IMR-90 (cell line): ENCODE results near the gene USP36. TPM values are rescaled to one million over a fixed set of nuclear protein-coding genes. Genes with fewer than 3 reads are reported as not detected.

Experiments
- ATAC-seq: fragments of 200-7000 bp; cut with Tn5 transposase; 2 replicates; pipeline ENCODE4 v1.9.1; 2020; ENCODE audit warnings: low read depth, mild to moderate bottlenecking, moderate library complexity
- BruUV-seq: library from RNA; stranded (reverse); fragments of 400-500 nt; replicated peaks from 2 replicates; lab custom pipeline; 2021; lab: Mats Ljungman, UMichigan
- CTCF ChIA-PET: fragments of 300-600 bp; formaldehyde crosslinking; extraction: SDS; loops from one replicate; lab custom pipeline; 2021; ENCODE audit warnings: antibody characterized with exemption; lab: Yijun Ruan, JAX
- POLR2A ChIA-PET: fragments of 300-600 bp; sonication (Branson Sonifier 250); formaldehyde crosslinking; loops from one replicate; lab custom pipeline; 2022; ENCODE audit warnings: antibody characterized with exemption; ENCODE audit not compliant: unreplicated experiment; lab: Charles Lee
- DNase-seq: peaks from one replicate; pipeline ENCODE4 v3.0.0; 2013
- H2AFZ ChIP-seq: replicated peaks from 2 replicates; pipeline ENCODE3; 2013; ENCODE audit warnings: low read length, mild to moderate bottlenecking; ENCODE audit not compliant: poor library complexity
- H2AK5ac ChIP-seq: 2 replicates; pipeline ENCODE4 v1.6.1; 2013; ENCODE audit warnings: low read depth, low read length, inconsistent platforms
- H2AK9ac ChIP-seq: replicated peaks from 2 replicates; pipeline ENCODE3; 2013; ENCODE audit warnings: mild to moderate bottlenecking, low read depth, low read length, moderate library complexity; ENCODE audit not compliant: poor library complexity
- H2BK120ac ChIP-seq: 2 replicates; pipeline ENCODE4 v1.6.1; 2013; ENCODE audit warnings: low read depth, low read length, inconsistent platforms
- H2BK15ac ChIP-seq: 3 replicates; pipeline ENCODE4 v1.6.1; 2013; ENCODE audit warnings: low read depth, low read length, inconsistent platforms
- H2BK20ac ChIP-seq: 2 replicates; pipeline ENCODE4 v1.6.1; 2013; ENCODE audit warnings: low read depth, mild to moderate bottlenecking, inconsistent platforms, low read length, moderate library complexity
- H2BK5ac ChIP-seq: 2 replicates; pipeline ENCODE4 v1.6.1; 2013; ENCODE audit warnings: mild to moderate bottlenecking, low read depth, low read length, inconsistent platforms; ENCODE audit not compliant: poor library complexity, severe bottlenecking
- H3K14ac ChIP-seq: replicated peaks from 2 replicates; pipeline ENCODE4 v1.6.1; 2013; ENCODE audit warnings: low read depth, low read length, inconsistent platforms
- H3K18ac ChIP-seq: 2 replicates; pipeline ENCODE4 v1.6.1; 2013; ENCODE audit warnings: low read depth, low read length, control low read depth
- H3K23ac ChIP-seq: 2 replicates; pipeline ENCODE4 v1.6.1; 2013; ENCODE audit warnings: low read depth, low read length, inconsistent platforms
- H3K27ac ChIP-seq: 2 replicates; pipeline ENCODE4 v1.5.1; 2013; ENCODE audit warnings: mild to moderate bottlenecking, control low read depth, low read length; ENCODE audit not compliant: insufficient read depth
- H3K27me3 ChIP-seq: 2 replicates; pipeline ENCODE4 v1.6.1; 2013; ENCODE audit warnings: low read length; ENCODE audit not compliant: control insufficient read depth, insufficient read depth
- H3K36me3 ChIP-seq: 2 replicates; pipeline ENCODE4 v1.6.1; 2013; ENCODE audit warnings: low read length, mixed read lengths; ENCODE audit not compliant: control insufficient read depth, insufficient read depth
- H3K4ac ChIP-seq: 2 replicates; pipeline ENCODE4 v1.6.1; 2013; ENCODE audit warnings: low read depth, low read length, inconsistent platforms
- H3K4me1 ChIP-seq: 2 replicates; pipeline ENCODE4 v1.6.1; 2013; ENCODE audit warnings: low read length, mixed read lengths; ENCODE audit not compliant: control insufficient read depth, insufficient read depth
- H3K4me2 ChIP-seq: 2 replicates; pipeline ENCODE4 v1.6.1; 2013; ENCODE audit warnings: low read depth, mild to moderate bottlenecking, control low read depth, low read length, moderate library complexity
- H3K4me3 ChIP-seq: 2 replicates; pipeline ENCODE4 v1.5.1; 2013; ENCODE audit warnings: low read depth, mild to moderate bottlenecking, control low read depth, low read length, moderate library complexity; ENCODE audit not compliant: insufficient read depth
- H3K56ac ChIP-seq: 2 replicates; pipeline ENCODE4 v1.6.1; 2013; ENCODE audit warnings: low read length, inconsistent platforms; ENCODE audit not compliant: insufficient read depth; ENCODE audit errors: extremely low read depth
- H3K79me1 ChIP-seq, 2 experiments: 2 replicates each; pipeline ENCODE4 v1.6.1; 2013; ENCODE audit warnings: low read length in 2 of 2, inconsistent platforms in 1 of 2, low read depth in 1 of 2
- H3K9ac ChIP-seq: 2 replicates; pipeline ENCODE4 v1.6.1; 2013; ENCODE audit warnings: low read depth, low read length, control low read depth
- H3K9me1 ChIP-seq: 2 replicates; pipeline ENCODE4 v1.6.1; 2013; ENCODE audit warnings: low read length, inconsistent platforms; ENCODE audit not compliant: insufficient read depth
- H3K9me3 ChIP-seq: 2 replicates; pipeline ENCODE4 v1.6.1; 2013; ENCODE audit warnings: low read length; ENCODE audit not compliant: control insufficient read depth, insufficient read depth
- H4K20me1 ChIP-seq: 2 replicates; pipeline ENCODE4 v1.6.1; 2013; ENCODE audit warnings: low read length, inconsistent platforms; ENCODE audit not compliant: insufficient read depth
- H4K5ac ChIP-seq: 2 replicates; pipeline ENCODE4 v1.6.1; 2013; ENCODE audit warnings: mild to moderate bottlenecking, low read depth, low read length, control low read depth
- H4K8ac ChIP-seq, 2 experiments: 2 replicates each; pipeline ENCODE4 v1.6.1; 2013; ENCODE audit warnings: low read depth in 2 of 2, low read length in 2 of 2, control low read depth in 1 of 2, inconsistent platforms in 1 of 2
- H4K91ac ChIP-seq: 2 replicates; pipeline ENCODE4 v1.6.1; 2013; ENCODE audit warnings: low read depth, low read length, inconsistent platforms; ENCODE audit not compliant: insufficient read depth
- CEBPB ChIP-seq: IDR thresholded peaks from 2 replicates; pipeline ENCODE4 v1.6.1; 2012; ENCODE audit warnings: low read depth, low read length, improper control_type of control experiment
- CHD1 ChIP-seq: IDR thresholded peaks from 2 replicates; pipeline ENCODE4 v1.6.1; 2012; ENCODE audit warnings: low read depth, low read length, improper control_type of control experiment
- CTCF ChIP-seq: conservative IDR thresholded peaks from 2 replicates; pipeline ENCODE4 v1.5.1; 2012; ENCODE audit warnings: mild to moderate bottlenecking, low read depth, low read length, improper control_type of control experiment
- ELK1 ChIP-seq: fragments of 150-350 bp; IDR thresholded peaks from 2 replicates; pipeline ENCODE4 v1.6.1; 2016; ENCODE audit warnings: low read depth, mild to moderate bottlenecking, low read length, moderate library complexity, borderline replicate concordance
- FOS ChIP-seq: fragments of 150-350 bp; IDR thresholded peaks from 2 replicates; pipeline ENCODE4 v1.6.1; 2016; ENCODE audit warnings: low read depth, low read length
- MAFK ChIP-seq: IDR thresholded peaks from 2 replicates; pipeline ENCODE4 v1.6.1; 2012; ENCODE audit warnings: low read depth, low read length, improper control_type of control experiment
- MAZ ChIP-seq: IDR thresholded peaks from 2 replicates; pipeline ENCODE4 v1.6.1; 2012; ENCODE audit warnings: low read depth, mild to moderate bottlenecking, low read length, improper control_type of control experiment, moderate library complexity, borderline replicate concordance
- MXI1 ChIP-seq: IDR thresholded peaks from 2 replicates; pipeline ENCODE4 v1.6.1; 2012; ENCODE audit warnings: low read depth, mild to moderate bottlenecking, low read length, moderate library complexity, borderline replicate concordance
- NFE2L2 ChIP-seq: fragments of 150-350 bp; IDR thresholded peaks from 2 replicates; pipeline ENCODE4 v1.6.1; 2016; ENCODE audit warnings: low read depth, mild to moderate bottlenecking, low read length
- POLR2A ChIP-seq: IDR thresholded peaks from 2 replicates; pipeline ENCODE4 v1.6.1; 2012; ENCODE audit warnings: mild to moderate bottlenecking, low read depth, low read length
- RCOR1 ChIP-seq: IDR thresholded peaks from 2 replicates; pipeline ENCODE4 v1.6.1; 2012; ENCODE audit warnings: mild to moderate bottlenecking, low read length, improper control_type of control experiment; ENCODE audit not compliant: insufficient replicate concordance
- RFX5 ChIP-seq: IDR thresholded peaks from 2 replicates; pipeline ENCODE4 v1.8.0; 2012; ENCODE audit warnings: low read depth, mild to moderate bottlenecking, low read length, moderate library complexity
- SMC3 ChIP-seq: fragments of 150-350 bp; IDR thresholded peaks from 2 replicates; pipeline ENCODE4 v1.6.1; 2016; ENCODE audit warnings: low read depth, mild to moderate bottlenecking, antibody characterized with exemption, low read length, moderate library complexity
- WGBS, 2 experiments: methylation state at CpG; one replicate each; pipeline versions ENCODE4 v1.1.5 to v1.1.7; 2013; ENCODE audit warnings: missing lambda C conversion rate in 2 of 2; ENCODE audit not compliant: insufficient read length in 1 of 2; ENCODE audit errors: extremely low coverage in 2 of 2; 5-methylcytosine and 5-hydroxymethylcytosine counted together
- dilution Hi-C: fragments of 300-500 bp; cut with HindIII; formaldehyde crosslinking; loops from one replicate; pipeline ENCODE4 v1.14.3; 2018; ENCODE audit warnings: low sequenced_read_pairs; ENCODE audit not compliant: unreplicated experiment
- in situ Hi-C: fragments of 300-500 bp; cut with MboI; formaldehyde crosslinking; loops from 3 replicates; pipeline ENCODE4 v1.14.3; 2019; ENCODE audit warnings: low sequenced_read_pairs, inconsistent platforms, mixed read lengths
- intact Hi-C: fragments of 100-400 bp; cut with micrococcal nuclease; formaldehyde crosslinking; loops from 2 replicates; pipeline ENCODE4 v1.10.0; 2022
- polyA plus RNA-seq, 3 experiments: library from polyadenylated mRNA; depleted of rRNA; stranded (reverse); fragments of >200 nt; gene quantifications; 2 replicates each; pipeline ENCODE4 v1.2.3, GENCODE V29; 2012; ENCODE audit warnings: low replicate concordance in 1 of 3
- total RNA-seq: library from RNA; depleted of rRNA; stranded (reverse); fragments of >200 nt; gene quantifications from 2 replicates; pipeline ENCODE4 v1.2.3, GENCODE V29; 2012
- TF ChIP-seq, protein P1 (sequence below): fragments of 150-350 bp; IDR thresholded peaks from 2 replicates; pipeline ENCODE4 v1.6.1; 2017; ENCODE audit warnings: mild to moderate bottlenecking, antibody characterized with exemption, low read length, low read depth

Gene USP36
- total and polyA plus RNA-seq, 2 of the 4 experiments (the other 2 are of a cell fraction), result 30.6 to 38.3 TPM

GRCh38 chr17:78774956-78775571 is 65.5 kb downstream of the USP36 start:
- DNase-seq (no peak), ATAC-seq (peak; percentile 21; the same call in 1 of the 2 replicates)
- Histone ChIP-seq H3K23ac (peak overlapping the region; percentile 65; the same call in 1 of the 2 replicates), H3K4me3 (peak overlapping the region; percentile 10; the same call in 1 of the 2 replicates), H3K9me3 (no peaks in the 10 kb centered on the region), H4K91ac (no peak overlapping the region), H3K4ac (no peak overlapping the region), H3K18ac (no peak overlapping the region), H3K27ac (no peak overlapping the region), H2BK120ac (no peak overlapping the region), H2BK20ac (no peak overlapping the region), H2BK5ac (no peak overlapping the region), H2AFZ (no peak overlapping the region), H3K79me1 (peaks cover 34 to 60% of the 10 kb centered on the region in 2 experiments), H2AK5ac (no peak overlapping the region), H2BK15ac (no peak overlapping the region), H3K9me1 (peaks cover 3% of the 10 kb centered on the region; the same call in 1 of the 2 replicates), H3K9ac (no peak overlapping the region), H2AK9ac (no peak overlapping the region), H4K5ac (no peak overlapping the region), H3K56ac (no peak overlapping the region), H3K4me2 (peak overlapping the region; percentile 60; the same call in 1 of the 2 replicates), H3K36me3 (no peaks in the 10 kb centered on the region), H3K27me3 (no peaks in the 10 kb centered on the region), H3K4me1 (peaks cover 2% of the 10 kb centered on the region; the same call in 1 of the 2 replicates), H4K8ac (no peak overlapping the region), H4K20me1 (peaks cover 18% of the 10 kb centered on the region), H3K14ac (no peak overlapping the region)
- no TSS peak for BruUV-seq
- in situ Hi-C loops, result no loop called here
- TF ChIP-seq CHD1, result no peak
- no peak for TF ChIP-seq FOS
- no peak for TF ChIP-seq CTCF
- TF ChIP-seq RFX5, result no peak
- no peak for TF ChIP-seq MAFK
- TF ChIP-seq, protein P1, sequence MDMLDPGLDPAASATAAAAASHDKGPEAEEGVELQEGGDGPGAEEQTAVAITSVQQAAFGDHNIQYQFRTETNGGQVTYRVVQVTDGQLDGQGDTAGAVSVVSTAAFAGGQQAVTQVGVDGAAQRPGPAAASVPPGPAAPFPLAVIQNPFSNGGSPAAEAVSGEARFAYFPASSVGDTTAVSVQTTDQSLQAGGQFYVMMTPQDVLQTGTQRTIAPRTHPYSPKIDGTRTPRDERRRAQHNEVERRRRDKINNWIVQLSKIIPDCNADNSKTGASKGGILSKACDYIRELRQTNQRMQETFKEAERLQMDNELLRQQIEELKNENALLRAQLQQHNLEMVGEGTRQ, result no peak
- TF ChIP-seq MAZ, result no peak
- no peak for TF ChIP-seq SMC3
- TF ChIP-seq MXI1, result no peak
- TF ChIP-seq POLR2A, result no peak
- TF ChIP-seq CEBPB, result no peak
- no peak for TF ChIP-seq ELK1
- TF ChIP-seq RCOR1, result no peak
- TF ChIP-seq NFE2L2, result no peak
- WGBS, 2 experiments, result 98% methylated on average over 5 of the region's 12 CpGs; no CpG with 5 or more reads in 1 of the 2 experiments
- POLR2A ChIA-PET, result no interaction called here
- intact Hi-C loops, result no loop called here
- dilution Hi-C loops, result no loop called here
- CTCF ChIA-PET, result no interaction called here
